Smooth muscle cell (in vitro differentiated cells): Measurements from ENCODE around the gene AK1. TPM values are rescaled to one million over a fixed set of nuclear protein-coding genes. Genes with fewer than 3 reads are reported as not detected.

ENCODE experiments used
- DNase-seq: peaks from one replicate; lab custom pipeline; 2025; ENCODE audit not compliant: unreplicated experiment; lab: John Stamatoyannopoulos, UW
- H2AFZ ChIP-seq: fragments of 200-600 bp; sonication (generic); 2 replicates; pipeline ENCODE4 v1.6.0; 2016; ENCODE audit warnings: antibody characterized with exemption, low read depth, mild to moderate bottlenecking
- H3F3A ChIP-seq: fragments of 200-600 bp; sonication (generic); 2 replicates; pipeline ENCODE4 v1.6.0; 2017; ENCODE audit warnings: antibody characterized with exemption, low read depth
- H3K27ac ChIP-seq: fragments of 200-600 bp; sonication (generic); 2 replicates; pipeline ENCODE4 v1.5.1; 2016; ENCODE audit warnings: low read depth, mild to moderate bottlenecking
- H3K27me3 ChIP-seq: fragments of 200-600 bp; sonication (generic); 2 replicates; pipeline ENCODE4 v1.6.1; 2016; ENCODE audit warnings: low read depth, mild to moderate bottlenecking
- H3K36me3 ChIP-seq: fragments of 200-600 bp; sonication (generic); 2 replicates; pipeline ENCODE4 v1.5.1; 2016; ENCODE audit warnings: low read depth
- H3K4me1 ChIP-seq: fragments of 200-600 bp; sonication (generic); 2 replicates; pipeline ENCODE4 v1.5.1; 2016; ENCODE audit warnings: low read depth
- H3K4me2 ChIP-seq: fragments of 200-600 bp; sonication (generic); 2 replicates; pipeline ENCODE4 v1.6.0; 2016; ENCODE audit warnings: mild to moderate bottlenecking
- H3K4me3 ChIP-seq: fragments of 200-600 bp; sonication (generic); 2 replicates; pipeline ENCODE4 v1.5.1; 2016; ENCODE audit warnings: mild to moderate bottlenecking
- H3K79me2 ChIP-seq: fragments of 200-600 bp; sonication (generic); 2 replicates; pipeline ENCODE4 v1.6.0; 2016; ENCODE audit warnings: low read depth, mild to moderate bottlenecking
- H3K9ac ChIP-seq: fragments of 200-600 bp; sonication (generic); 2 replicates; pipeline ENCODE4 v1.6.0; 2016; ENCODE audit warnings: low read depth
- H3K9me3 ChIP-seq: fragments of 200-600 bp; sonication (generic); replicated peaks from 2 replicates; pipeline ENCODE4 v1.5.1; 2016; ENCODE audit warnings: low read depth
- H4K20me1 ChIP-seq: fragments of 200-600 bp; sonication (generic); 2 replicates; pipeline ENCODE4 v1.6.0; 2016; ENCODE audit warnings: low read depth
- WGBS: methylation state at CpG from one replicate; pipeline ENCODE4 v1.1.7; 2016; ENCODE audit warnings: low lambda C conversion rate; 5-methylcytosine and 5-hydroxymethylcytosine counted together
- polyA plus RNA-seq: library from polyadenylated mRNA; unstranded; fragments of >200 nt; fragmentation: Nextera tagmentation; extraction: Ambion mirVana; gene quantifications from 2 replicates; pipeline ENCODE4 v1.2.1, GENCODE V29; 2016
- total RNA-seq: library from RNA; depleted of rRNA; stranded (reverse); fragments of >200 nt; gene quantifications from 2 replicates; pipeline ENCODE4 v1.2.3, GENCODE V29; 2014
- TF ChIP-seq, protein P1 (sequence below): fragments of 200-600 bp; sonication (generic); IDR thresholded peaks from 2 replicates; pipeline ENCODE4 v1.5.1; 2017; ENCODE audit warnings: borderline replicate concordance, mild to moderate bottlenecking, antibody characterized with exemption; ENCODE audit not compliant: insufficient read depth, poor library complexity, severe bottlenecking

The AK1 gene
- total and polyA plus RNA-seq, 2 experiments from 2014 or later = 52.4 to 97.8 TPM

DNA sequence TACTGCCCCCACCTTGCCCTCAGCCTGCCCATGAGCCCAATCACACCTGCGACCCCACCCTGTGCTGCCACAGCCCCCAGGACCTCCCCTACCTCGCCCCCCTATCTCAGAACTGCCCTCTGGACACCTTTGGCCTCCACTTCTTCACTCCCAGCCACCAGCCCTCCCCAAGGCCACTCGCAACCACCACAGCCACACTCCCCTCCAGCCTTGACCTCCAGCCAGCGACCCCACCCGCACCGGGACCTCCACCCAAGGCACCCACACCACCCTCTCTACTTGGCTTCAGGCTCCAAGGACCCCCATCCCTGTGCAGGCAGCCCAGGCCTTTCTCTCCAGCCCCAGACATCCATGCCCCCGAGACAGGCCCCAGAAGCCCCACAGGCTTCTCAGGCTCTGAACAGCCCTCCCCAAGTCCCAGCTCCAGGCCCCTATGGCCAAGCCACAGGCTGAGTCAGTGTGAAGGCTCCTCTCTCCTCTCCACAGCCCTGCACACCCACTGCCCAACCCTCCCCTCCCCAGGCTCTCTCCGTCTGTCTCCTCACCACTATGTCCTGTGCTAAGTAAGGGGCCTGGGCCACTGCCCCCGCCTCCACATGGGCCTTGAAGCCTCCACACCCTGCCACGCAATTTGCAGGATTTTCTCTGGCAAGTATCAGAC is 2.0 kb downstream of the AK1 start:
- no peaks in the 10 kb centered on the region for H3F3A ChIP-seq
- peak overlapping the region; percentile 2 for H3K4me3 ChIP-seq
- peaks cover 5% of the 10 kb centered on the region for H3K4me1 ChIP-seq
- DNase-seq = peak; percentile 27
- H3K36me3 ChIP-seq = no peaks in the 10 kb centered on the region
- no peaks in the 10 kb centered on the region for H3K27me3 ChIP-seq
- no peaks in the 10 kb centered on the region for H3K9me3 ChIP-seq
- no peak overlapping the region for H2AFZ ChIP-seq
- H3K9ac ChIP-seq = no peak overlapping the region
- WGBS = 17% methylated on average over 4 of the region's 10 CpGs
- H4K20me1 ChIP-seq = no peaks in the 10 kb centered on the region
- TF ChIP-seq, protein P1, sequence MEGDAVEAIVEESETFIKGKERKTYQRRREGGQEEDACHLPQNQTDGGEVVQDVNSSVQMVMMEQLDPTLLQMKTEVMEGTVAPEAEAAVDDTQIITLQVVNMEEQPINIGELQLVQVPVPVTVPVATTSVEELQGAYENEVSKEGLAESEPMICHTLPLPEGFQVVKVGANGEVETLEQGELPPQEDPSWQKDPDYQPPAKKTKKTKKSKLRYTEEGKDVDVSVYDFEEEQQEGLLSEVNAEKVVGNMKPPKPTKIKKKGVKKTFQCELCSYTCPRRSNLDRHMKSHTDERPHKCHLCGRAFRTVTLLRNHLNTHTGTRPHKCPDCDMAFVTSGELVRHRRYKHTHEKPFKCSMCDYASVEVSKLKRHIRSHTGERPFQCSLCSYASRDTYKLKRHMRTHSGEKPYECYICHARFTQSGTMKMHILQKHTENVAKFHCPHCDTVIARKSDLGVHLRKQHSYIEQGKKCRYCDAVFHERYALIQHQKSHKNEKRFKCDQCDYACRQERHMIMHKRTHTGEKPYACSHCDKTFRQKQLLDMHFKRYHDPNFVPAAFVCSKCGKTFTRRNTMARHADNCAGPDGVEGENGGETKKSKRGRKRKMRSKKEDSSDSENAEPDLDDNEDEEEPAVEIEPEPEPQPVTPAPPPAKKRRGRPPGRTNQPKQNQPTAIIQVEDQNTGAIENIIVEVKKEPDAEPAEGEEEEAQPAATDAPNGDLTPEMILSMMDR = no peak
- no peaks in the 10 kb centered on the region for H3K79me2 ChIP-seq
- peak overlapping the region; percentile 8 for H3K27ac ChIP-seq
- peak overlapping the region; percentile 81 for H3K4me2 ChIP-seq

DNA sequence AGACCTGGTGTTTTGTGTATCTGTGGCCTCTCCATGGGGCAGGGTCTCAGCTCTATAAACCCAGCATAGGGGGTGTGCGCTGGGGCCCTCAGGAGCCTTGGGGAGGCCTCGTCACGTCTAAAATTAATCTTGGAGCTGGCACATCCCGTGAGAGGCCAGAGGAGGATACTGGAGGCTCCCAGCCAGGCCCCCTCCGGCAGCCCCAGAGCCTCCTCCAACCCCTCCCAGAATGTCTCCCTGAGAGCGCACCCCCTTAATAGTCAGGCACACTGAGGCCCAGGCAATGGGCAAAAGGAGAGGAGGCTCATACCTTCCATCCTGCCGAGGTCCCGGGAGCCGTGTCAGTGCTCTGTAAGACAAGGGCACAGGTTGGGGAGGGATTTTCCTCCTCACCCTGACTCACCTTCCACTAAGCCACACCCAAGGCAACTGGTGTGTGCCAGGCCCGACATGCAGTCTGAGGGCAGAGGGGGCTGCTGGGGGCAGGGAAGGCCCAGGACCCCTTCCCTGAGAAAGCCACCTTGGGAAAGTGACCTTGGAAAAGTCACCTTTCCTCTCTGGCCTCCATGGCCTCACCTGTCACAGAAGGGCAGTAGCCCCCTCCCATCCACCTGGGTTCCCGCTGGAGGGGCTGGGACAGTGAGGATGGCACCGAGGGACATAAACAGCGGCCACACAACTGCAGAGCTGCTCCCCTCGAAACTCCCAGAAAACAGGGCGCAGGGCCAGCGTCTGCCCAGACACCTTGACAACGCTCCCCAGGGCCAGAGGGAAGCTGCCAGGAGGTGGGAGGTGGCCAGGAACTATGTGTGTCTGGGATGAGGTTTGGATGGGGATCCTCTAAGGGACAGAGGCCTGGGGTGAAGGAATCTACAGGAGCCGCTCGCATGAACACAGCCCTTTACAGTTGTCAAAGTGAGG is 2.9 kb downstream of the AK1 start:
- Histone ChIP-seq H3K36me3 (no peaks in the 10 kb centered on the region), H3K4me1 (peaks cover 5% of the 10 kb centered on the region), H4K20me1 (no peaks in the 10 kb centered on the region), H3K79me2 (no peaks in the 10 kb centered on the region), H2AFZ (no peak overlapping the region), H3K4me2 (peak overlapping the region; percentile 81), H3K27me3 (no peaks in the 10 kb centered on the region), H3K4me3 (no peak overlapping the region), H3K9ac (no peak overlapping the region), H3K9me3 (no peaks in the 10 kb centered on the region), H3K27ac (no peak overlapping the region), H3F3A (no peaks in the 10 kb centered on the region)
- DNase-seq = no peak
- WGBS = 90% methylated on average over 19 of the region's 19 CpGs
- TF ChIP-seq, protein P1 = no peak

DNA sequence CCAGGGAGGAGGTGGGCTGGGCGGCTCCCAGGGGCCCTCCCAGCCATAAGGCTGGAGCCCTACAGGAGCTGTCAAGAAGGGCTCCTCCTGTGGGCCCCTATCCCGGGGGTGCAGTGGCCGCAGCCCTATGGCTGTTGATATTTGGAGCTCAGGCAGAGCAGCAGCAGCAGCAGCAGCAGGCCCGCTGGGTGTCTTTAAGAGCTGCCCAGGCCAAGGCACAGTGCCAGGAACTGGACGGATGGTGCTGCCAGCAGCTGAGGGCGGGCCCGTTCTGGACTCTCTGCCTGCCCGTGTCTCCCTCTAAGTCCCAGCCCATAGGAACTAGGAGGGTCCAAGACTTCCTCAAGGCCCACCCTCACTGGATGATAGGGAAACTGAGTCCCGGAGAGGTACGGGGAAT is 3.6 kb downstream of the AK1 start:
- no peaks in the 10 kb centered on the region for H4K20me1 ChIP-seq
- H2AFZ ChIP-seq = no peak overlapping the region
- no peak overlapping the region for H3K4me2 ChIP-seq
- H3K4me1 ChIP-seq = peaks cover 5% of the 10 kb centered on the region
- H3K27ac ChIP-seq = no peak overlapping the region
- no peak for DNase-seq
- TF ChIP-seq, protein P1 = no peak
- no peaks in the 10 kb centered on the region for H3F3A ChIP-seq
- no peak overlapping the region for H3K4me3 ChIP-seq
- no peaks in the 10 kb centered on the region for H3K9me3 ChIP-seq
- no peaks in the 10 kb centered on the region for H3K27me3 ChIP-seq
- 74% methylated on average over 10 of the region's 10 CpGs for WGBS
- no peaks in the 10 kb centered on the region for H3K79me2 ChIP-seq
- H3K9ac ChIP-seq = no peak overlapping the region
- no peaks in the 10 kb centered on the region for H3K36me3 ChIP-seq
